ENCODE data around the gene GRIP1. TPM values are rescaled to one million over a fixed set of nuclear protein-coding genes. Genes with fewer than 3 reads are reported as not detected.

Gene GRIP1
- total RNA-seq, 1 donor from 2014 or later, result 0.47 TPM

DNA sequence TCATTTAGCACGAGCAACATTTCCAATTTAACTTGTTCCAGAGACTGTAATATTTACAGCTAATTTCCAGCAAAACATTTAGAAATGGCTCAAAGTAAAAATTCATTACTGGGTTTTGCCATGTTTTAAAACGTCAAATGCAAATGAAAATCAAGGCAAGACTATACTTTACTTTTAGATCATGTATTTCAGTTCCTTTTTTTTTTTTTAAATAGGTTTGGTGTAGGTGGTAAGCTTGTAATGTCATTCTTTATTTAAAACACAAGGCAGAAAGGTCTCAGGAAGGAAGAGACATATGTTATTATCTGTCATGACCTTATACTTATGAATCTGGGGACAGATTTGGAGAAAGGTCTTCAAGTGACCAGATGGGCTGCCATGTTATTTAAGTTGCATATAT lies 54.1 kb downstream of the GRIP1 start:
- TF ChIP-seq, protein P1, sequence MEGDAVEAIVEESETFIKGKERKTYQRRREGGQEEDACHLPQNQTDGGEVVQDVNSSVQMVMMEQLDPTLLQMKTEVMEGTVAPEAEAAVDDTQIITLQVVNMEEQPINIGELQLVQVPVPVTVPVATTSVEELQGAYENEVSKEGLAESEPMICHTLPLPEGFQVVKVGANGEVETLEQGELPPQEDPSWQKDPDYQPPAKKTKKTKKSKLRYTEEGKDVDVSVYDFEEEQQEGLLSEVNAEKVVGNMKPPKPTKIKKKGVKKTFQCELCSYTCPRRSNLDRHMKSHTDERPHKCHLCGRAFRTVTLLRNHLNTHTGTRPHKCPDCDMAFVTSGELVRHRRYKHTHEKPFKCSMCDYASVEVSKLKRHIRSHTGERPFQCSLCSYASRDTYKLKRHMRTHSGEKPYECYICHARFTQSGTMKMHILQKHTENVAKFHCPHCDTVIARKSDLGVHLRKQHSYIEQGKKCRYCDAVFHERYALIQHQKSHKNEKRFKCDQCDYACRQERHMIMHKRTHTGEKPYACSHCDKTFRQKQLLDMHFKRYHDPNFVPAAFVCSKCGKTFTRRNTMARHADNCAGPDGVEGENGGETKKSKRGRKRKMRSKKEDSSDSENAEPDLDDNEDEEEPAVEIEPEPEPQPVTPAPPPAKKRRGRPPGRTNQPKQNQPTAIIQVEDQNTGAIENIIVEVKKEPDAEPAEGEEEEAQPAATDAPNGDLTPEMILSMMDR (IDR thresholded peaks at IDR 0.05; ENCODE audit: borderline replicate concordance), result no peak
- intact Hi-C loops (cut with micrococcal nuclease), result no loop called here
- Histone ChIP-seq H3K27me3 (ENCODE audit: low read depth) (no peaks in the 10 kb centered on the region), H3K36me3 (no peaks in the 10 kb centered on the region), H3K27ac (replicated peaks) (no peak overlapping the region), H3K9me3 (replicated peaks) (no peaks in the 10 kb centered on the region), H3K4me3 (no peak overlapping the region), H3K4me1 (peaks cover 10% of the 10 kb centered on the region)
- DNase-seq, result no peak

DNA sequence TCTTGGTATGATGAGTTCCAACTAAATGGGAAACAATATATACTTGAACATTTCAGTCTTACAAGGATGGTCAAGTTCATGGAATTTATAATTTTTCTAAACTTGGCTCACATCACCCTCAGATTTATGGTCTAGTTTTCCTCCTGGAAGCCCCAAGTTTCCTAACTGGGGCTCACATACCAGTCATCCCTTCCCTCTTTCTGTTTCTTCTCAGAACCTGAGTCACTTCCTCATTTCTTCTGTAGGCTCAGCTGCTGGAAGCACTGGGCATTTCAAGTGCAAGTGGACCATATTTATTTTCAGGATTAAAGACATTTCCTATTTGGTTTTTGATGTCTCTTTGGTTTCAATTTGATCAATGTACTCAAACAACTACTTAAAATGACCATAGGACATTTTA lies 55.4 kb downstream of the GRIP1 start:
- no peak overlapping the region for H3K4me3 ChIP-seq
- no peaks in the 10 kb centered on the region for H3K36me3 ChIP-seq
- TF ChIP-seq, protein P1 (IDR thresholded peaks at IDR 0.05; ENCODE audit: borderline replicate concordance), result no peak
- no peaks in the 10 kb centered on the region for H3K27me3 ChIP-seq (ENCODE audit: low read depth)
- peaks cover 5% of the 10 kb centered on the region for H3K4me1 ChIP-seq
- H3K27ac ChIP-seq (replicated peaks), result no peak overlapping the region
- intact Hi-C loops (cut with micrococcal nuclease), result no loop called here
- DNase-seq, result no peak
- no peaks in the 10 kb centered on the region for H3K9me3 ChIP-seq (replicated peaks)

- Histone ChIP-seq H3K36me3 (no peaks in the 10 kb centered on the region), H3K4me3 (no peak overlapping the region), H3K9me3 (replicated peaks) (no peaks in the 10 kb centered on the region), H3K27me3 (ENCODE audit: low read depth) (no peaks in the 10 kb centered on the region), H3K27ac (replicated peaks) (no peak overlapping the region), H3K4me1 (no peaks in the 10 kb centered on the region)
- DNase-seq, result no peak
- intact Hi-C loops (cut with micrococcal nuclease), result no loop called here
- TF ChIP-seq, protein P1 (IDR thresholded peaks at IDR 0.05; ENCODE audit: borderline replicate concordance), result no peak
Measured at GRCh38 chr12:66620688-66621087, 58.2 kb downstream of the GRIP1 start.

DNA sequence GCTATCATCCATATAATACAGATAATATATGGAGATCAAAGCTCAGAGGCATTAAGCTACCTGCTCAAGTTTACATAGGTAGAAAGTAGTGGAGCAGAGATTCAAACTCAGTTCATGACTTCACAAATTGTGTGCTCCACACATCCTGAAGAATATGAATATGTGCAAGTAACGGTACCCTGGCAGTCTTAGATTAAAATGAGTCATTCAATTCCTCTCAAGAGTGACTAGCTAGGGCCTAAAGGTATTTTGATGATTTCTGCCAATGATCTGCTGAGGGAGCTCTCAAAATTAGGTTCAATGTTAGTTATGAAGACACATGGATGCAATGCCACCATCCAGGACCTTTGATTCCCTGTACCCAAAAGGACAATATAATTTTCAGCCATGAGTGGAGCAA lies 58.9 kb downstream of the GRIP1 start:
- H3K4me1 ChIP-seq, result no peaks in the 10 kb centered on the region
- TF ChIP-seq, protein P1 (IDR thresholded peaks at IDR 0.05; ENCODE audit: borderline replicate concordance), result no peak
- no peak overlapping the region for H3K4me3 ChIP-seq
- H3K27me3 ChIP-seq (ENCODE audit: low read depth), result no peaks in the 10 kb centered on the region
- no peak for DNase-seq
- no peaks in the 10 kb centered on the region for H3K9me3 ChIP-seq (replicated peaks)
- no peak overlapping the region for H3K27ac ChIP-seq (replicated peaks)
- no peaks in the 10 kb centered on the region for H3K36me3 ChIP-seq
- intact Hi-C loops (cut with micrococcal nuclease), result no loop called here

GRCh38 chr12:66617991-66618390 lies 60.9 kb downstream of the GRIP1 start:
- no peaks in the 10 kb centered on the region for H3K4me1 ChIP-seq
- no peaks in the 10 kb centered on the region for H3K27me3 ChIP-seq (ENCODE audit: low read depth)
- intact Hi-C loops (cut with micrococcal nuclease), result no loop called here
- no peak overlapping the region for H3K4me3 ChIP-seq
- H3K36me3 ChIP-seq, result no peaks in the 10 kb centered on the region
- TF ChIP-seq, protein P1 (IDR thresholded peaks at IDR 0.05; ENCODE audit: borderline replicate concordance), result no peak
- no peak for DNase-seq
- no peak overlapping the region for H3K27ac ChIP-seq (replicated peaks)
- no peaks in the 10 kb centered on the region for H3K9me3 ChIP-seq (replicated peaks)
